Breast epithelium (tissue), 3 donors: ENCODE data around the gene TCOF1.

Experiments used
- POLR2A ChIP-seq: fragments of 450-650 bp; IDR thresholded peaks from one replicate; pipeline ENCODE4 v1.6.1; 2016; ENCODE audit warnings: antibody characterized with exemption, mild to moderate bottlenecking, moderate library complexity
- TF ChIP-seq, protein P1 (sequence below), 3 donors: fragments of 450-650 bp; IDR thresholded peaks; one replicate each; pipeline ENCODE4 v1.5.1; 2016 to 2017; ENCODE audit warnings: antibody characterized with exemption in 3 of 3, mild to moderate bottlenecking in 3 of 3, moderate library complexity in 3 of 3

- TF ChIP-seq, protein P1, sequence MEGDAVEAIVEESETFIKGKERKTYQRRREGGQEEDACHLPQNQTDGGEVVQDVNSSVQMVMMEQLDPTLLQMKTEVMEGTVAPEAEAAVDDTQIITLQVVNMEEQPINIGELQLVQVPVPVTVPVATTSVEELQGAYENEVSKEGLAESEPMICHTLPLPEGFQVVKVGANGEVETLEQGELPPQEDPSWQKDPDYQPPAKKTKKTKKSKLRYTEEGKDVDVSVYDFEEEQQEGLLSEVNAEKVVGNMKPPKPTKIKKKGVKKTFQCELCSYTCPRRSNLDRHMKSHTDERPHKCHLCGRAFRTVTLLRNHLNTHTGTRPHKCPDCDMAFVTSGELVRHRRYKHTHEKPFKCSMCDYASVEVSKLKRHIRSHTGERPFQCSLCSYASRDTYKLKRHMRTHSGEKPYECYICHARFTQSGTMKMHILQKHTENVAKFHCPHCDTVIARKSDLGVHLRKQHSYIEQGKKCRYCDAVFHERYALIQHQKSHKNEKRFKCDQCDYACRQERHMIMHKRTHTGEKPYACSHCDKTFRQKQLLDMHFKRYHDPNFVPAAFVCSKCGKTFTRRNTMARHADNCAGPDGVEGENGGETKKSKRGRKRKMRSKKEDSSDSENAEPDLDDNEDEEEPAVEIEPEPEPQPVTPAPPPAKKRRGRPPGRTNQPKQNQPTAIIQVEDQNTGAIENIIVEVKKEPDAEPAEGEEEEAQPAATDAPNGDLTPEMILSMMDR (IDR thresholded peaks at IDR 0.05), result no peak
- no peak for TF ChIP-seq POLR2A
These were observed 28.5 kb upstream of the TCOF1 start for GRCh38 chr5:150329038-150329437.
